AG10803 (cell line): ENCODE results near the gene NRTN.
"Not testable (repeated sequence)": the region's sequence is repeated elsewhere in the genome, so short reads cannot be mapped to it uniquely, and the experiment has no call there.

ENCODE experiments used
- DNase-seq: peaks from one replicate; pipeline ENCODE4 v3.0.0; 2010; ENCODE audit warnings: low read depth
- H3K4me3 ChIP-seq: 2 replicates; pipeline ENCODE4 v1.5.1; 2011; ENCODE audit warnings: mild to moderate bottlenecking, low read length, control low read depth
- CTCF ChIP-seq: conservative IDR thresholded peaks from 2 replicates; pipeline ENCODE4 v1.5.1; 2011; ENCODE audit warnings: mild to moderate bottlenecking, low read length, control low read depth, inconsistent platforms

NRTN gene

GRCh38 chr19:5851302-5851701, 46.4 kb downstream of the NRTN start, which contains the start of gene FUT3:
Gene FUT3 (minus strand): TSS chr19:5851449.
- no peak within 1 kb of the TSS for H3K4me3 ChIP-seq
- no peak for DNase-seq
- no peak for TF ChIP-seq CTCF

- H3K4me3 ChIP-seq = not testable (repeated sequence)
- DNase-seq = peak; percentile 54
Observed at GRCh38 chr19:5854121-5854520, 49.3 kb downstream of the NRTN start.

- DNase-seq, H3K4me3 ChIP-seq: not testable (repeated sequence)
Observed at GRCh38 chr19:5855151-5855550, 50.3 kb downstream of the NRTN start.

GRCh38 chr19:5857203-5858081, 52.6 kb downstream of the NRTN start:
- no peak overlapping the region for H3K4me3 ChIP-seq
- no peak for TF ChIP-seq CTCF
- no peak for DNase-seq

- no peak for DNase-seq
- no peak for TF ChIP-seq CTCF
Observed at GRCh38 chr19:5863030-5863665, 58.3 kb downstream of the NRTN start.

GRCh38 chr19:5864013-5864720, 59.3 kb downstream of the NRTN start:
- no peak overlapping the region for H3K4me3 ChIP-seq
- no peak for DNase-seq
- no peak for TF ChIP-seq CTCF

More at GRCh38 chr19:5863030-5863665, 58.3 kb downstream of the NRTN start:
- H3K4me3 ChIP-seq = no peak overlapping the region

GRCh38 chr19:5864725-5865486, 60.0 kb downstream of the NRTN start:
- DNase-seq = no peak
- TF ChIP-seq CTCF = no peak
- no peak overlapping the region for H3K4me3 ChIP-seq
